C4-2B (cell line): ENCODE data around the gene CROCC.

Experiments used
- CTCF ChIP-seq: fragments of 450-650 bp; conservative IDR thresholded peaks from 2 replicates; pipeline ENCODE4 v1.5.1; 2017; ENCODE audit warnings: mild to moderate bottlenecking
- ZFX ChIP-seq: fragments of 450-650 bp; IDR thresholded peaks from 2 replicates; pipeline ENCODE4 v1.6.1; 2017

GRCh38 chr1:17012775-17013490 lies 91.2 kb downstream of the CROCC start:
- TF ChIP-seq CTCF (no peak), ZFX (no peak)
